ENCODE measurements around the gene USHBP1. TPM values are rescaled to one million over a fixed set of nuclear protein-coding genes. Genes with fewer than 3 reads are reported as not detected.

The USHBP1 gene
- polyA plus RNA-seq, 2 of the 4 experiments (the other 2 are of a cell fraction) = 0.03 TPM; not detected in 1

GRCh38 chr19:17294051-17294891 lies 29.7 kb upstream of the USHBP1 start:
- POLR2A ChIA-PET = interaction anchor here (0.6 kb wide), 1 partner anchor 23 kb away, joined by 3 read pairs; no protein-coding TSS in a partner anchor
- Histone ChIP-seq H3K4me2 (peak overlapping the region; percentile 91; the same call in 2 of the 3 replicates), H3K4me1 (peaks cover 23% of the 10 kb centered on the region; the same call in 2 of the 3 replicates), H3K9me3 (0 out of 3 replicates have a peak, but pooled peaks cover 3% of the 10 kb centered on the region), H3K27ac (no peak overlapping the region), H3K4me3 (no peak overlapping the region)
- DNase-seq (ENCODE audit: low read depth in 1 of 2, low spot score in 1 of 2) (peak; percentile 42 to 60), FAIRE-seq (no peak), ATAC-seq (0 out of 6 replicates have a peak, but pooled peaks of 1 of the 2 experiments have one; percentile 8)
- TF ChIP-seq EHMT2 (IDR thresholded peaks at IDR 0.05; ENCODE audit: low read depth) = no peak
- TF ChIP-seq, protein P1, sequence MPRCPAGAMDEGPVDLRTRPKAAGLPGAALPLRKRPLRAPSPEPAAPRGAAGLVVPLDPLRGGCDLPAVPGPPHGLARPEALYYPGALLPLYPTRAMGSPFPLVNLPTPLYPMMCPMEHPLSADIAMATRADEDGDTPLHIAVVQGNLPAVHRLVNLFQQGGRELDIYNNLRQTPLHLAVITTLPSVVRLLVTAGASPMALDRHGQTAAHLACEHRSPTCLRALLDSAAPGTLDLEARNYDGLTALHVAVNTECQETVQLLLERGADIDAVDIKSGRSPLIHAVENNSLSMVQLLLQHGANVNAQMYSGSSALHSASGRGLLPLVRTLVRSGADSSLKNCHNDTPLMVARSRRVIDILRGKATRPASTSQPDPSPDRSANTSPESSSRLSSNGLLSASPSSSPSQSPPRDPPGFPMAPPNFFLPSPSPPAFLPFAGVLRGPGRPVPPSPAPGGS (IDR thresholded peaks at IDR 0.05) = no peak
- no peak for TF ChIP-seq JUN (IDR thresholded peaks at IDR 0.05)
- no peak for TF ChIP-seq SREBF2 (IDR thresholded peaks at IDR 0.05)
- no peak for TF ChIP-seq RCOR1 (IDR thresholded peaks at IDR 0.05; ENCODE audit: low read depth, low read length)
- TF ChIP-seq, protein P2, sequence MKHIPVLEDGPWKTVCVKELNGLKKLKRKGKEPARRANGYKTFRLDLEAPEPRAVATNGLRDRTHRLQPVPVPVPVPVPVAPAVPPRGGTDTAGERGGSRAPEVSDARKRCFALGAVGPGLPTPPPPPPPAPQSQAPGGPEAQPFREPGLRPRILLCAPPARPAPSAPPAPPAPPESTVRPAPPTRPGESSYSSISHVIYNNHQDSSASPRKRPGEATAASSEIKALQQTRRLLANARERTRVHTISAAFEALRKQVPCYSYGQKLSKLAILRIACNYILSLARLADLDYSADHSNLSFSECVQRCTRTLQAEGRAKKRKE (CRISPR knock-in tag; IDR thresholded peaks at IDR 0.05; ENCODE audit: low read depth) = no peak
- no peak for TF ChIP-seq NPAS2 (CRISPR knock-in tag; IDR thresholded peaks at IDR 0.05; ENCODE audit: borderline replicate concordance)
- no peak for TF ChIP-seq ZSCAN20 (CRISPR knock-in tag; IDR thresholded peaks at IDR 0.05)
- TF ChIP-seq CEBPB (IDR thresholded peaks at IDR 0.05) = no peak
- no peak for TF ChIP-seq ZFP36 (IDR thresholded peaks at IDR 0.05; ENCODE audit: borderline replicate concordance, partially characterized antibody)
- no peak for TF ChIP-seq RFX5 (IDR thresholded peaks at IDR 0.05)
- no peak for TF ChIP-seq POLR2AphosphoS2 (conservative IDR thresholded peaks at IDR 0.05; ENCODE audit: low read length)
- no peak for TF ChIP-seq CHD4 (IDR thresholded peaks at IDR 0.05; ENCODE audit: borderline replicate concordance)
- TF ChIP-seq, protein P3, sequence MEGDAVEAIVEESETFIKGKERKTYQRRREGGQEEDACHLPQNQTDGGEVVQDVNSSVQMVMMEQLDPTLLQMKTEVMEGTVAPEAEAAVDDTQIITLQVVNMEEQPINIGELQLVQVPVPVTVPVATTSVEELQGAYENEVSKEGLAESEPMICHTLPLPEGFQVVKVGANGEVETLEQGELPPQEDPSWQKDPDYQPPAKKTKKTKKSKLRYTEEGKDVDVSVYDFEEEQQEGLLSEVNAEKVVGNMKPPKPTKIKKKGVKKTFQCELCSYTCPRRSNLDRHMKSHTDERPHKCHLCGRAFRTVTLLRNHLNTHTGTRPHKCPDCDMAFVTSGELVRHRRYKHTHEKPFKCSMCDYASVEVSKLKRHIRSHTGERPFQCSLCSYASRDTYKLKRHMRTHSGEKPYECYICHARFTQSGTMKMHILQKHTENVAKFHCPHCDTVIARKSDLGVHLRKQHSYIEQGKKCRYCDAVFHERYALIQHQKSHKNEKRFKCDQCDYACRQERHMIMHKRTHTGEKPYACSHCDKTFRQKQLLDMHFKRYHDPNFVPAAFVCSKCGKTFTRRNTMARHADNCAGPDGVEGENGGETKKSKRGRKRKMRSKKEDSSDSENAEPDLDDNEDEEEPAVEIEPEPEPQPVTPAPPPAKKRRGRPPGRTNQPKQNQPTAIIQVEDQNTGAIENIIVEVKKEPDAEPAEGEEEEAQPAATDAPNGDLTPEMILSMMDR (IDR thresholded peaks at IDR 0.05) = no peak
- no peak for TF ChIP-seq SMC3 (IDR thresholded peaks at IDR 0.05)
- CTCF ChIA-PET = interaction anchor here (0.6 to 9.0 kb wide), 3 partner anchors 11 to 40 kb away, joined by 3 to 98 read pairs (median 3); partner anchors contain the start of genes ABHD8, DDA1 and MRPL34
- 88% methylated on average over 7 of the region's 48 CpGs for WGBS (ENCODE audit: missing lambda C conversion rate)

- H3K27ac ChIP-seq = peak overlapping the region; percentile 87 to 89; a peak in 4 of 6 replicates
- no peak for TF ChIP-seq SMC3 (IDR thresholded peaks at IDR 0.05)
- no peak for TF ChIP-seq EHF (CRISPR knock-in tag; IDR thresholded peaks at IDR 0.05)
- TF ChIP-seq, protein P3 (IDR thresholded peaks at IDR 0.05) = no peak
- ATAC-seq (no peak), FAIRE-seq (no peak), DNase-seq (ENCODE audit: low read depth in 1 of 2, low spot score in 1 of 2) (no peak)
- peaks cover 23% of the 10 kb centered on the region; the same call in 2 of the 3 replicates for H3K4me1 ChIP-seq
- peak overlapping the region; percentile 67; the same call in 1 of the 3 replicates for H3K4me3 ChIP-seq
- H3K4me2 ChIP-seq = peak overlapping the region; percentile 91
- ChIA-PET CTCF (interaction anchor here (0.7 to 9.0 kb wide), 11 partner anchors 9 to 471 kb away, joined by 3 to 98 read pairs (median 3); partner anchors contain the start of genes ABHD8, ANKLE1, DDA1 and MRPL34), POLR2A (interaction anchor here (0.6 to 1.4 kb wide), 3 partner anchors 11 to 27 kb away, joined by 3 to 15 read pairs (median 5); partner anchors contain the start of genes BABAM1 and MRPL34)
- WGBS (ENCODE audit: missing lambda C conversion rate) = 92% methylated on average over 12 of the region's 14 CpGs
- H3K9me3 ChIP-seq = 0 out of 3 replicates have a peak, but pooled peaks cover 3% of the 10 kb centered on the region
Observed at GRCh38 chr19:17293605-17294004, 29.1 kb upstream of the USHBP1 start.
